H9 (cell line): ENCODE results near the gene CBX1. TPM values are rescaled to one million over a fixed set of nuclear protein-coding genes. Genes with fewer than 3 reads are reported as not detected.

Experiments used
- DNase-seq: peaks from one replicate; pipeline ENCODE4 v3.0.0-alpha.2; 2017
- H2AFZ ChIP-seq: one replicate; pipeline ENCODE4 v1.6.1; 2013; ENCODE audit warnings: mild to moderate bottlenecking, low read length, control low read depth, moderate library complexity
- H2AK5ac ChIP-seq: 2 replicates; pipeline ENCODE4 v1.6.1; 2013; ENCODE audit warnings: low read length, control low read depth, mixed read lengths; ENCODE audit not compliant: insufficient read length
- H2BK120ac ChIP-seq: one replicate; pipeline ENCODE4 v1.6.1; 2013; ENCODE audit warnings: low read depth, mild to moderate bottlenecking, low read length, control low read depth, inconsistent platforms; ENCODE audit not compliant: poor library complexity, severe bottlenecking
- H2BK12ac ChIP-seq: 2 replicates; pipeline ENCODE4 v1.6.1; 2013; ENCODE audit warnings: low read length, control low read depth, mixed read lengths, low read depth; ENCODE audit not compliant: insufficient read length
- H2BK15ac ChIP-seq: 2 replicates; pipeline ENCODE4 v1.6.1; 2013; ENCODE audit warnings: low read depth, low read length, control low read depth
- H2BK20ac ChIP-seq: one replicate; pipeline ENCODE4 v1.6.1; 2013; ENCODE audit warnings: low read depth, mild to moderate bottlenecking, low read length, control low read depth, inconsistent platforms; ENCODE audit not compliant: poor library complexity, severe bottlenecking
- H2BK5ac ChIP-seq: 2 replicates; pipeline ENCODE4 v1.6.1; 2013; ENCODE audit warnings: low read length, control low read depth, mixed read lengths; ENCODE audit not compliant: insufficient read length
- H3K14ac ChIP-seq: 2 replicates; pipeline ENCODE4 v1.6.1; 2013; ENCODE audit warnings: low read length, control low read depth; ENCODE audit not compliant: insufficient read depth
- H3K18ac ChIP-seq: 2 replicates; pipeline ENCODE4 v1.6.1; 2013; ENCODE audit warnings: low read depth, mild to moderate bottlenecking, mixed read lengths, low read length, control low read depth; ENCODE audit not compliant: insufficient read length
- H3K23ac ChIP-seq: 2 replicates; pipeline ENCODE4 v1.6.1; 2013; ENCODE audit warnings: low read length, control low read depth, mixed read lengths, low read depth; ENCODE audit not compliant: insufficient read length
- H3K23me2 ChIP-seq: 2 replicates; pipeline ENCODE4 v1.6.1; 2013; ENCODE audit warnings: low read depth, mild to moderate bottlenecking, mixed read lengths, low read length, control low read depth; ENCODE audit not compliant: insufficient read length, poor library complexity, severe bottlenecking
- H3K27ac ChIP-seq: 2 replicates; pipeline ENCODE4 v1.5.1; 2013; ENCODE audit warnings: low read length, control low read depth, mixed read lengths, low read depth; ENCODE audit not compliant: insufficient read length
- H3K27me3 ChIP-seq: 2 replicates; pipeline ENCODE4 v1.6.1; 2013; ENCODE audit warnings: low read length, control low read depth, inconsistent platforms; ENCODE audit not compliant: insufficient read depth
- H3K4ac ChIP-seq: 2 replicates; pipeline ENCODE4 v1.6.1; 2013; ENCODE audit warnings: low read depth, mild to moderate bottlenecking, control low read depth, inconsistent platforms, low read length, moderate library complexity
- H3K4me1 ChIP-seq: 2 replicates; pipeline ENCODE4 v1.6.1; 2013; ENCODE audit warnings: low read length, control low read depth, inconsistent platforms; ENCODE audit not compliant: insufficient read depth
- H3K4me2 ChIP-seq: 2 replicates; pipeline ENCODE4 v1.6.1; 2013; ENCODE audit warnings: low read length, control low read depth, mixed read lengths; ENCODE audit not compliant: insufficient read length, insufficient read depth
- H3K56ac ChIP-seq: 2 replicates; pipeline ENCODE4 v1.6.1; 2013; ENCODE audit warnings: low read depth, mild to moderate bottlenecking, mixed read lengths, low read length, control low read depth; ENCODE audit not compliant: insufficient read length
- H3K79me1 ChIP-seq: 2 replicates; pipeline ENCODE4 v1.6.1; 2013; ENCODE audit warnings: low read depth, mild to moderate bottlenecking, moderate library complexity, low read length, control low read depth, inconsistent platforms; ENCODE audit not compliant: insufficient read depth, poor library complexity, severe bottlenecking
- H3K79me2 ChIP-seq: 2 replicates; pipeline ENCODE4 v1.6.1; 2013; ENCODE audit warnings: low read length, control low read depth, inconsistent platforms; ENCODE audit not compliant: insufficient read depth
- H3K9ac ChIP-seq: 2 replicates; pipeline ENCODE4 v1.6.1; 2013; ENCODE audit warnings: low read length, control low read depth, mixed read lengths; ENCODE audit not compliant: insufficient read length; ENCODE audit errors: extremely low read depth
- H3K9me3 ChIP-seq: one replicate; pipeline ENCODE4 v1.6.1; 2013; ENCODE audit warnings: low read depth, low read length, inconsistent platforms; ENCODE audit not compliant: control insufficient read depth
- H3T11ph ChIP-seq: one replicate; pipeline ENCODE4 v1.6.1; 2013; ENCODE audit warnings: mild to moderate bottlenecking, low read length, control low read depth, inconsistent platforms
- H4K20me1 ChIP-seq: one replicate; pipeline ENCODE4 v1.6.1; 2013; ENCODE audit not compliant: control insufficient read depth, insufficient read length, insufficient read depth
- H4K5ac ChIP-seq: 2 replicates; pipeline ENCODE4 v1.6.1; 2013; ENCODE audit warnings: low read depth, mild to moderate bottlenecking, mixed read lengths, low read length, control low read depth; ENCODE audit not compliant: insufficient read length
- H4K8ac ChIP-seq: replicated peaks from 2 replicates; pipeline ENCODE4 v1.6.1; 2013; ENCODE audit warnings: low read length, control low read depth, mixed read lengths, low read depth; ENCODE audit not compliant: insufficient read length
- H4K91ac ChIP-seq: 2 replicates; pipeline ENCODE4 v1.6.1; 2013; ENCODE audit warnings: low read depth, mild to moderate bottlenecking, moderate library complexity, mixed read lengths, low read length, control low read depth; ENCODE audit not compliant: insufficient read length
- H3K27ac Mint-ChIP-seq, 3 experiments: 2 replicates in 2 of 3; 3 replicates in 1 of 3; pipeline ENCODE4 v1.8.0; 2020 to 2021; ENCODE audit warnings: mixed read lengths in 3 of 3, mild to moderate bottlenecking in 1 of 3, moderate library complexity in 1 of 3
- H3K27me3 Mint-ChIP-seq: 2 replicates; pipeline ENCODE4 v1.8.0; 2021; ENCODE audit warnings: low read depth, mild to moderate bottlenecking, moderate library complexity, mixed read lengths
- H3K36me3 Mint-ChIP-seq, 3 experiments: 2 replicates in 2 of 3; 3 replicates in 1 of 3; pipeline ENCODE4 v1.8.0; 2020 to 2021; ENCODE audit warnings: low read depth in 3 of 3, mixed read lengths in 3 of 3; ENCODE audit not compliant: insufficient read depth in 1 of 3
- H3K4me1 Mint-ChIP-seq, 2 experiments: 2 replicates each; pipeline ENCODE4 v1.8.0; 2020; ENCODE audit warnings: mixed read lengths in 2 of 2
- H3K4me3 Mint-ChIP-seq, 2 experiments: 2 replicates in 1 of 2; 3 replicates in 1 of 2; pipeline ENCODE4 v1.8.0; 2020 to 2021; ENCODE audit warnings: mild to moderate bottlenecking in 2 of 2, mixed read lengths in 2 of 2, moderate library complexity in 1 of 2
- H3K9me3 Mint-ChIP-seq, 2 experiments: 2 replicates in 1 of 2; 3 replicates in 1 of 2; pipeline ENCODE4 v1.8.0; 2020; ENCODE audit warnings: mild to moderate bottlenecking in 2 of 2, mixed read lengths in 2 of 2, moderate library complexity in 1 of 2
- WGBS: extraction: QIAGEN DNeasy Blood & Tissue Kit; methylation state at CpG from one replicate; pipeline ENCODE4 v1.1.7; 2013; ENCODE audit warnings: missing lambda C conversion rate, low lambda C conversion rate, mixed read lengths; ENCODE audit not compliant: insufficient read length; ENCODE audit errors: extremely low coverage; 5-methylcytosine and 5-hydroxymethylcytosine counted together
- total RNA-seq: library from RNA; stranded (reverse); gene quantifications from 2 replicates; pipeline ENCODE4 v1.2.1, GENCODE V29; 2021
- TF ChIP-seq, protein P1 (sequence below): fragments of 200-600 bp; sonication (generic); conservative IDR thresholded peaks from 3 replicates; pipeline ENCODE4 v1.8.0; 2021; ENCODE audit warnings: antibody characterized with exemption, mild to moderate bottlenecking

Gene CBX1
- total RNA-seq, 1 experiment from 2014 or later = 155 TPM

- Mint-ChIP-seq H3K9me3 (no peaks in the 10 kb centered on the region), H3K4me3 (no peak overlapping the region), H3K4me1 (peaks cover 11 to 13% of the 10 kb centered on the region in 2 experiments), H3K27ac (peak overlapping the region in 1 of 3 experiments; percentile 76; a peak in 2 of 7 replicates), H3K36me3 (peaks cover 15 to 84% (median 57%) of the 10 kb centered on the region in 3 experiments), H3K27me3 (no peaks in the 10 kb centered on the region; the same call in 1 of the 2 replicates)
- Histone ChIP-seq H2AFZ (no peak overlapping the region), H2AK5ac (no peak overlapping the region), H2BK120ac (no peak overlapping the region), H4K8ac (no peak overlapping the region), H3K27me3 (no peaks in the 10 kb centered on the region), H3K23ac (no peak overlapping the region), H2BK12ac (no peak overlapping the region), H2BK5ac (no peak overlapping the region), H3K27ac (no peak overlapping the region), H4K91ac (no peak overlapping the region), H3K79me1 (no peaks in the 10 kb centered on the region), H3K14ac (no peak overlapping the region), H3K56ac (no peak overlapping the region), H3K23me2 (no peaks in the 10 kb centered on the region), H3K4ac (no peak overlapping the region), H3K4me2 (no peak overlapping the region), H2BK20ac (no peak overlapping the region), H3K18ac (no peak overlapping the region), H3K9me3 (no peaks in the 10 kb centered on the region), H3K9ac (no peak overlapping the region), H4K20me1 (no peaks in the 10 kb centered on the region), H3T11ph (no peak overlapping the region), H3K79me2 (no peaks in the 10 kb centered on the region), H3K4me1 (no peaks in the 10 kb centered on the region), H2BK15ac (no peak overlapping the region), H4K5ac (no peak overlapping the region)
- no CpG with 5 or more reads among the region's 3 CpGs for WGBS
- TF ChIP-seq, protein P1, sequence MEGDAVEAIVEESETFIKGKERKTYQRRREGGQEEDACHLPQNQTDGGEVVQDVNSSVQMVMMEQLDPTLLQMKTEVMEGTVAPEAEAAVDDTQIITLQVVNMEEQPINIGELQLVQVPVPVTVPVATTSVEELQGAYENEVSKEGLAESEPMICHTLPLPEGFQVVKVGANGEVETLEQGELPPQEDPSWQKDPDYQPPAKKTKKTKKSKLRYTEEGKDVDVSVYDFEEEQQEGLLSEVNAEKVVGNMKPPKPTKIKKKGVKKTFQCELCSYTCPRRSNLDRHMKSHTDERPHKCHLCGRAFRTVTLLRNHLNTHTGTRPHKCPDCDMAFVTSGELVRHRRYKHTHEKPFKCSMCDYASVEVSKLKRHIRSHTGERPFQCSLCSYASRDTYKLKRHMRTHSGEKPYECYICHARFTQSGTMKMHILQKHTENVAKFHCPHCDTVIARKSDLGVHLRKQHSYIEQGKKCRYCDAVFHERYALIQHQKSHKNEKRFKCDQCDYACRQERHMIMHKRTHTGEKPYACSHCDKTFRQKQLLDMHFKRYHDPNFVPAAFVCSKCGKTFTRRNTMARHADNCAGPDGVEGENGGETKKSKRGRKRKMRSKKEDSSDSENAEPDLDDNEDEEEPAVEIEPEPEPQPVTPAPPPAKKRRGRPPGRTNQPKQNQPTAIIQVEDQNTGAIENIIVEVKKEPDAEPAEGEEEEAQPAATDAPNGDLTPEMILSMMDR = no peak
- no peak for DNase-seq
These were observed 34.0 kb downstream of the CBX1 start for GRCh38 chr17:48067245-48067644.
